ENCODE measurements around the gene UFD1.

The UFD1 gene

GRCh38 chr22:19494001-19494560 is 15.1 kb upstream of the UFD1 start:
- H3K27ac ChIP-seq: no peak overlapping the region; the same call in 1 of the 2 replicates
- TF ChIP-seq CTCF (conservative IDR thresholded peaks at IDR 0.05): no peak

GRCh38 chr22:19492504-19493174 is 13.6 kb upstream of the UFD1 start:
- no peak overlapping the region for H3K27ac ChIP-seq
- no peak for TF ChIP-seq CTCF (conservative IDR thresholded peaks at IDR 0.05)

GRCh38 chr22:19490628-19491230 is 11.7 kb upstream of the UFD1 start:
- H3K27ac ChIP-seq: peak overlapping the region; percentile 32; the same call in 1 of the 2 replicates
- TF ChIP-seq CTCF (conservative IDR thresholded peaks at IDR 0.05): no peak

GRCh38 chr22:19488884-19489843 is 10.2 kb upstream of the UFD1 start:
- peak; percentile 55 for TF ChIP-seq CTCF (conservative IDR thresholded peaks at IDR 0.05)
- peak overlapping the region; percentile 32 for H3K27ac ChIP-seq

- TF ChIP-seq CTCF (conservative IDR thresholded peaks at IDR 0.05): no peak
- H3K27ac ChIP-seq: peak overlapping the region; percentile 32
These were observed 9.3 kb upstream of the UFD1 start for GRCh38 chr22:19488285-19488684.

- no peak for TF ChIP-seq CTCF (conservative IDR thresholded peaks at IDR 0.05)
- no peak overlapping the region for H3K27ac ChIP-seq
These were observed 4.7 kb upstream of the UFD1 start for GRCh38 chr22:19483481-19484244.
